Activated CD8-positive, alpha-beta memory T cell treated with anti-CD3 and anti-CD28 coated beads, Interleukin-2, amount 50 U/mL, for 1 hour (primary cell): Measurements from ENCODE around the gene PAQR9.

ENCODE experiments used
- DNase-seq: peaks from one replicate; pipeline ENCODE4 v3.0.0-alpha.2; 2020; ENCODE audit errors: extremely low read depth

Gene PAQR9

DNA sequence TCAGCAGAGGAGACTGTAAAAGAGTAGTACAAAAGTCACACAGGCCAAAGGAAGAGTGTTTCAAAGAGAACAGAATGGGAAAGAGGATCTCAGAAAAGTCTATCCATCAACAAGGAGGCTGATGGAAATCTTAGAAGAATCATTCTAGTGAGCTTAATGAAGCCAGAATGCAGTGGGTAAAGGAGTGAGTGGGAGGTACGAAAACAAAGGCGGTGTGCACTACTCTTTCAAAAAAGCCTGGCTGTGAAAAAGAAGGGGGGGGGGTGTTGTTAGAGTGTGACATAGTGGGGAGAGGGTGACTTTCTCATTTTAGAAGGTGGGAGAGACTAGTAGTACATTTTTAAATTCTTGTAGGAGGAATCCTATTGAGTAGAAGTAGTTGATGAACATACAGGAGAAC is 11.7 kb downstream of the PAQR9 start:
- no peak for DNase-seq

DNA sequence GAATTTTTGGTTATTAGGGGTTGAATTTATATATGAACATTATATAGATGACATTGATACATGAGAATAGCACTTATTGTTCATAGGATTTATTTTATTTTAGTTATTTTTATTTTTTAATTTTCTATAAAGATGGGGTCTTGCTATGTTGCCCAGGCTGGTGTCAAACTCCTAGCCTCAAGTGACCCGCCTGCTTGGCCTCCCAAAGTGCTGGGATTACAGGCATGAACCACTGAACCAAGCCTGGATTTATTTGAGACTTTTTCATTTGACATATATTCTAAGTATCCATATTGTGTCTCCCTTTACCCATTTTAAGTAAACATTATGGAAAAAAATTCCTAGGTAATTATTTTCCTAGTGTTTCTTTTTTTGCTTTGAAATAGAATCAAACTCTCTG is 12.5 kb downstream of the PAQR9 start:
- DNase-seq, result no peak

DNA sequence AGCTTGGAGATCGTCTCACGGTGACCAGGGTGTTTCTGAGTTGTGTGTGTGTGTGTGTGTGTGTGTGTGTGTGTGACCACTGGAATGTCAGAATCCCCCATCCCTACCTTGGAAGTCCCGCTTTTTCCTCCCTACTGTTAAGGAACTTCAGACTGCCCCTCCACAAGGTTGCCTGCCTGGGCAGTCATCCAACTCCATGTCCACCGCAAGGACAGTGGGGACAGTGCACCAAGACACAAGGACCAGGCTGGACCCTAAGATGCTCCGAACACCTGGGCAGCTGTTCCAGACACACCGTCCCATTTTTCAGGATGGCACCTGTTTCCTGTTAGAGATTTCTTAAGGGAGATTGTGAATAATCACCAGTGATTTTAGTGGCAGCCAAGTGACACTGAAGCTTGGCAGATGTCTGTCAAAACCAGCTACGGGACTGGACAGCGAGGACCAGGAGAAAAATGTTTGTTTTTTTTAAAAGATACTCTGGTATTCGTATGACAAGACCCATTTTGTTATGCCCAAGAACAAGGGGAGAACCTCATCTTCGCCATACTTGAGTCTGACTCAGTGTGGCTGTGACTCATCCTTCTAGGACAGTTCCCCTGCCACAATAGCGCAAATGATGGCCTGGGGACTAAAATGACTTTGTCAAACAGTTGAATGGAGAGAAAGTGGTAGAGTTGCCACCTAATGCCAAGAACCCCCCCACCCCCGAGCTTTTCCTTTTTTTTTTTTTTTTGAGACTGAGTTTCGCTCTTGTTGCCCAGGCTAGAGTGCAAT is 15.5 kb downstream of the PAQR9 start:
- DNase-seq, result no peak

DNA sequence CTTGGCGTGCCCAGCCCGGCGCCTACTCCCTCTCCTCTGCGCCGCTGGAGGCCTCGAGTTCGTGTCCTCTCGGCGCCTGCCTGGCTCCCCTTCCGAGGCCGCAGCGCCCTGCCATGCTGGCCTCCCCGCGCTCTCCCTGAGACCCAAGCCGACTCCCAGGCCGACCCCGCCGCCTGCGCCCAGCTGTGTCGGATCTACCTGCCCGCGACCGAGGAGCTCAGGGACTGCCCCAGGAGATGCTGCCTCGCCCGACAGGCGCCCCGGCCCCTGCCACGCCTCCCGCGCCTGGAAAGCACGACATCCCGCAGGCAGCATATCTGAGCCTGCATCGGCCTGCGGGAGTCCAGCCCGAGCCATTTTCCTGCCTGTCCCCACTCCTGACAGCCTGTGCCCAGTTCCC is 16.1 kb downstream of the PAQR9 start:
- DNase-seq, result no peak

DNA sequence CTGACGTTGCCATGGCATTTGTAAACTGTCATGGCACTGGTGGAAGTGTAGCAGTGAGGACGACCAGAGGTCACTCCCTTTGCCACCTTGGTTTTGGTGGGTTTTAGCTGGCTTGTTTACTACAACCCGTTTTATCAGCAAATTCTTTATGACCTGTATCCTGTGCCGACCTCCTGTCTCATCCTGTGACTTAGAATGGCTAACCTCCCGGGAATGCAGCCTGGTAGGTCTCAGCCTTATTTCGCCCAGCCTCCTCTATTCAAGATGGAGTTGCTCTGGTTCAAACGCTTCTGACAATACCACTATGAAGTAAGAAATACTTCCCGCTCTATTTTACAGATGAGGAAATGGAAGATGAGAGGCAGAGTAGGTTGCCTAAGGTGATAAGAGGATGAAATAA is 16.6 kb downstream of the PAQR9 start:
- no peak for DNase-seq

DNA sequence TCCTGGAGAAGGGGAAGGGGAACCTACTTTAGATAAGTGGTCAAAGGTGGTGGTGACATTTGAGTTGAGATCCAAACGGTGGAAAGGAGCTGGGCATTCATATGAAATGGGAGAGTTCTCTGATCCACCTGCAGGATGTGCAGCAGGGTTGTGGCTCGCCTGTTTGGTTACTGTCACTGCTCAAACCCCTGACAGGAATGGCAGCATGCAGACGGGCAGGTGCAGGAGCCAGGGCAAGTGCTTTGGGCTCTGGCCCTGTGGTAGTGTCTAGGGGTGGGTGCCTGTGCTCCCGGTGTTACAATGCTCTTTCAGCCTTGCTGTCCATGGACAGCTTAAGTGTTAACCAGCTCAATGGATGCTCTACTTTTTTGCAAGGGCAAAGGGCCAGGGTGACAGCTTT is 18.5 kb downstream of the PAQR9 start:
- no peak for DNase-seq

DNA sequence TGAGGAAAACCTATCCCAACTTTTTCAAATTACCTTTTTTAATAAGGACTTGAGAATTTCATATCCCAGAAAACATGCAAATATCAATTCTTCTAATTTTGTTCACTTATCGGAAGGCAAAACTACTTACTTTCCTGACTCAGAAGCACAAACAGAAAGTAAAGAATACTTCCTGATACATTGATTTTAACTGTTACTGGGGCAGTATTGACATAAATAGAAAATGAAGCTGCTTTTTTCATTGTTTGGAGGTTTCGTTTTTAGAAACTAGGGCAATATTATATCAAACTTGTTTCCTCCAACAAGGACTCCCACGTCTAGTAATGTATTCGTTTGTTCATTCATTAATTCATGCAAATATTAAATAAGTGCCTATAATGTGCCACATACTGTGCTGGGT is 19.1 kb downstream of the PAQR9 start:
- no peak for DNase-seq

DNA sequence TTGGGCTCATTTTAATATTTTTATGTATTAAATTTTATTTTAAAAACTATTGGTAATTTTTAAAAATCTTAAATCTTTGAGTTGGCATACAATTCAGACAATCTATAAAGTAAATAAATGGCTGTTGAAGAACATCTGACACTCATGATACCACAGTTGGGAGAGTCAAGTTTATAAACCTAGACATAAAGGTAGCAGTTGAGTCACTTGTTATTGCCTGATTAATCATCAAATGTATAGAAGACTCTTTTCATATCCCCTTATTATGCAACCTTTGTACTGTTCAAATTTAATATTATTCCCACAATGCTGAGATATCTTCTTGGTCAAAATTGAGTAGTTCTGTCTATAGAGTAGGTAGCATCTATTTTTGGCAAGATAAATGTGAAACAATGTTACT is 19.6 kb downstream of the PAQR9 start:
- no peak for DNase-seq

DNA sequence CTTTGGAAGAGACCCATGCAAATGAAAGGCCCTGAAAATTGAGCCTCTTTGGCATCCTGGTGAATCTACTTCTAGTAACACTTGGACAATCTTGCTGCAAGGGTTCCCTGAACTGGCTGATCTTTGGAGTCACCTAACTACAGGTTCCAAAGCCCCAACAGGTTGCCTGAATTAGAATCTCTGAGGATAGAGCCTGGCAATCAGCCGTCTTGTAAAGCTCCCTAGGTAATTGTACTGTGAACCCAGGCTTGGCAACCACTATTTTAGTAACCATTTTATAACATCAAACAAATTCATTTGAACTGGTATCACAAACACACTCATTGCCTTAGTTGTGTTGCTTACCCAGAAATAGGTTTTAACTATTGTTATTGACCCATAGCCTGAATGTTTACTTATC is 20.1 kb downstream of the PAQR9 start:
- no peak for DNase-seq

DNA sequence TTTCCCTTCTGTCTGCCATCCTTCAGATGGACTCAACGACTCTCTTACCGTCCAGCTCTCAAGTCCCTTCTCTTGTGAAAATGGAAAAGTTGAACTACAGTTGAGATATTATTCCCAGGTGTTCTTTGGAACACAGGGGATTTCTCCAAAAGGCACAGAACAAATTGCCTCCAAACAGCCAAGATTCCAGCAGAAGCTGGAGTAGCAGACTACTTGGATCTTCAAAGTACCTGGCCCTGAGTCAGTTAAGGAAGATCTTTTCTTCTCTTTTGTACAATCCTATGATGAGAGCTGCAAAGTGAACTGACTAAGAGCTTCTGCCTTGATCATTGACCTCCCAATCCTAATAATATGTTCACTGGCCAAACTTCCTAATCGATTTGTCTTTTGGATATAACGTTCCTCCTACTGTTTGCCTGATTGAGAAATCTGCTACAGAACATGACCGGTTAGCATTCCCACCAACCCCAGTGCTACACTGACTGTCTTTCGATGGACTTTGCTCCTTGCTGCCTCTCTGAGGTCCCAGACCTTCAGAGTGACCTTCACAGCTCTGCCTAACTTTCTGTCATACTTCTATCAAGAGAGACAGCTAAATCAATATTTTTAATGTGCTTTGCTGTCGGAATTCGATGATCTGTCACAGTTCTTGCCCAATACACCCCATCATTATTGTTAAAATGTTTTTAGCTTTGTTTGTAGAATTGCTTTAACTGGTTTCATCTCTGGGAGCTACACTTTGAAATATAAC is 21.9 kb downstream of the PAQR9 start:
- DNase-seq, result no peak

DNA sequence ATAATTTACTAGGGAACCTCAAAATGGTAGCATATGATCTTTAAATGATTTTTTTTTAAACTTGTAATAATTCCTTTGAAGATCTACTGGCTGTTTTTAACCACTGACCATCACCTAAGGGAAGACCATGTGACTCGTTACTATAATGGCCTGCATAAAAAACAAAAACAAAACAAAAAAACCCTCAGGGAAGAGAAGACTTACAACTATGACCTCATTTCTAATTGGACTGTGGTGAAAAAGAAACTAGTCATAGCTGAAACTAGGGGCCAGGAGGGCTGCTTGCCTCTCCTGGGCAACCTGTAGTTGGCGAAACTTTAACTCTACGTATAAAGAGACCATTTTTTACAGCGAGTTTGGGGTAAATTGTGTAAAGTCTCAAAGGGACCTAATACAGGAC is 23.0 kb downstream of the PAQR9 start:
- DNase-seq, result no peak

DNA sequence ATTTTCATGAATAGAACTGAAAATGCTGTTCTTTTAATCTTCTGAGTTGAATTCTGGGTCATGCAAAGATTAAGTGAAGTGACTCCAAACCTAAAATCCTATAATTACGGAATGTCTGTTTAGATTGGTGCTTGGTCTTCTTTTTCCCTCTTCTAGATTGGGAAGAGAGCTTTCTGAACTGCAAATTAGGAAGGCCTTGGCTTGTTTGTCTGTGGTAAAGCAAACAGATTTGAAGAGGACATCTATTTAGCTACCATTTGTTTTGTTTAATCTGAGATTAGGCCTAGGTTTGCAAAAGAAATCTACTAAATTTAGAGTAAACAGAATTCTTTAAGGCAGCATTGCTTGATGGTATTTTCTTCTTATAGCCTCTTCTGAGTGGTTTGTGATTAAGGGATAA is 23.5 kb downstream of the PAQR9 start:
- no peak for DNase-seq

DNA sequence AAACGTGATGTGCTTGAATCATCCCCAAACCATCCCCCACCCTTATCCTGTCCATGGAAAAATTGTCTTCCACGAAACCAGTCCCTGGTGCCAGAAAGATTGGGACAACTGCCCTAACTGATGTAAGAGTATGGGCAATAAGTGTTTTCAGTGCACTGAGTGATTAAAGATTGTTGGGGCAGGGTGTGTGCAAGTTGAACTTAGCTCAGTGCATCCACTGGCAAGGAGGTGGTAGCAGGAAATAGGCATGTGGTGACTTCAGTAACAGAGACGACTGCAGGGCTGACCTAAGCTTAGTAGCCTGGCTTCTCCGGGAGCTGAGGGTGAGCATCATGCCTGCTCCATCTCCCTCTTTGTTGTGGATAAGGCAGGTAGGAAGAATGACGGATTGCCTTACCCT is 27.5 kb downstream of the PAQR9 start:
- DNase-seq, result no peak

DNA sequence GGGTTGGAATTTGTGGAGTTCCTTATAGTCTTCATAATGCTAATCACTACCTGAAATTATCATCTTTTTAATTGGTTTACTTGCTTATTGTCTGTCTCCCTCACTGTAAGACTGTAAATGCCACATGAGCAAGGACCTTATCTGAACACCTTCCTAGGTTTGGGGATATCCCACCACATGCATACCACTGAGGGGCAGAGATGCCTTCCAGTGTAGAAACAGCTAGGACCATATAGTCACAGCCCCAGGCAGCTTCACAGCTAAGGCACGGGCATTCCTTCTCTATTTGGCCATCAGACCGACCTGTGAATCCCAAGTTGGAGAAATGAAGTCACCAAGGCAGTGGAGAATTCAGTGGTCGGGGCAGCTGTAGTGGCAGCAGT is 28.6 kb downstream of the PAQR9 start:
- no peak for DNase-seq

DNA sequence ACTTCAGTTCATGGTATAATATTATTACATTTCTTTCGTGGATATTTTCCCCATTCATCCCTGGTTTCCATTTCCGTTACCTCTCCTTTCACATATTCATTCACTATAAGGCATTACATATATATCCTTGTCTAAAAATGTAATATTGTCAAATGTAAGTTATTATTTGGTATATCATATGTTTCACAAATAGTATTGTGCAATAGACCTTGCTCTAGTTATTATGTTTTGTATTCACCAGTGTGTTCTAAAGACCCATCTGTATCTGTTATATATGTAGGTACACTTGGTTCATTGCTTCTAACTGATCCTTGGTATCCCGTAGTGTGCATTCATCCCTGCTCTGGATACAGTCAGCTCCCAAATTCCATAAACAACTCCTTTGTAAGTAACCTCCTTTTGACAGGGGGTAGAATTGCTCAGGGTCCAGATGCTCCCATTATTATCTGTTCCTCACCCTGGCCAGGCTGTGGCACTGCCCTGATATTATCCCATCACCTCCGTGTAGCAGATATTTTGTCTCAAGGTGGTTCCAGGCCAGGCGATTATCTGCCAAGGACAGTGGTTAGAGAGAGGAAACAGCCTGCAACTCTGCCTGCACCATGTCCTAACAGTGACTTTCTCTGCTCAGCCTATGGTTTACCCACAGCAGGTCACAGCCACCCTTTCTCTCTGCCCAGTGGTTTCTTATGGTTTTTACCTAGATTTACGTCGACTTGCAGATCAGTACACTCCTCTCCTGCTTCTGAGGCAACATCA is 29.2 kb downstream of the PAQR9 start:
- DNase-seq, result no peak

DNA sequence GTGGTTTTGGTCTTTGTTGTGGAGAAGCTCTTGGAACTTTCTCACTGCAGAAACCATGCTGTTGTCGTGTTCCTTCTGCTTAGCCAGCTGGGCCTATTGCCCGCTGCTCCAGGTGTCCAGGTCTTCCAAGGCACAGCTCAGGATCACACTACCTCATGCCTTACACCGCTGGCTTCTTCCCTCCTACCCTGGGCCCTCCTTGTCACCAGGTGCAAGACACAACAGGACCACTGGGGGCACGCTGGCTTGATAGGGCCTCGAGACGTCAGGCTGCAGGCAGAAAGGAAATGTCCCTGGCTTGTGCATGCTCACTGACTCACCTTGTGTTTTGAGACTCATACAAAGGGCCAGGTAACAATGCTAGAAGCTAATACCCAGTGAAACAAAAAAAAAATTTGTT is 32.3 kb downstream of the PAQR9 start:
- no peak for DNase-seq

DNA sequence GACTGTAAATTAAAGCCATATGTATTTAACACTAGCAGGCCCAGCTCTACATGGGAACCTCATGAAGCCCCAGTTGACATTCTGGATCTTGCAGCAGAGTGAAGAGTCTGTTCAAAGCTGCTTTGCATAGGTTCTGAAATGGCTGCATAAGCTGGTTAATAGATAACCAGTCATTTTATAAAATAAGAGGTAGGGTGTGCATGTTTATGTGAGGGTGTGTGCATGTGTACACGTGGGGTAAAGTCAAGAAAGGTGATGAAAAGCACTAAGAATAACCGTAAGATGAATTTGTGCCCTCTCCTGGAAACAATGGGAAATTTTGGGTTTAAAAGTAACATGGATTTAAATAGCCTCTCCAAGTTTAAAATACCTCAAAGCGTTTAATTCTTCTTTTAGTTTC is 33.0 kb downstream of the PAQR9 start:
- DNase-seq, result no peak

DNA sequence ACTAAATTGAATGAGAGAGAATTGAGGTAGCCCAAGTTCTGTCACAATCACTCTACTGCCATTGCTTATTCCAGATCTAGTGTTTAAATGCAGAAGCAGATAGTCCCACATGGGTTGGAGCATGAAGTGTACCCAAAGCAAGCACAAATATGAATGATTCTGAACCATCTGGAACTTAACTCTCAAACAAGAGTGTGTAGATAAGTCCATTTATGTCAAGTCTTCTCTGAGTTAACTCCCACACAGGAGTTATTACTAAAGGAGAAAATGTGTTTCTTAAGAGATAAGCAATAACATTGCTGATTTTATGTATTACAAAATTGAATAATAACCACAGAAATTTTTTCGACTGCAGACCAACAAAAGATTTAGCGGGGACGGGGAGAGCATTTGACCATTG is 33.6 kb downstream of the PAQR9 start:
- DNase-seq, result no peak

DNA sequence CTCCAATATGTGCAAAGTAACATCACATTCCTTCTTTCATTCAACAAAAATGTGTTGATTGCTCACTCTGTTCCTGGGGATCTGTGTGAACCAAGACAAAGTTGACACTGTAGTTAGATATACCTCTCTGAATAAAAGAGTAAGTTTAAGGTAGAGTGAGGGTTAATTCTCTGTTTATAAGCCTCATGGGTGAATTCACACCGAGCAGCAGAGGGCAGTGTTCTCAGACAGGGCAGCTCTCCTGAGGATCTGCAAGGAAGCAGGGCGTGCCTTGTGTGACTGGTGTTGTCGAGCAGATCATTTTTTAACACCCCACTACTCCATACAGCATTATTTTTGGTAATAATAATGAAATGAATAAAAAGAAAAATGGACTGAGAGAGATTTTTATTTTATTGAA is 34.4 kb downstream of the PAQR9 start:
- DNase-seq, result no peak

DNA sequence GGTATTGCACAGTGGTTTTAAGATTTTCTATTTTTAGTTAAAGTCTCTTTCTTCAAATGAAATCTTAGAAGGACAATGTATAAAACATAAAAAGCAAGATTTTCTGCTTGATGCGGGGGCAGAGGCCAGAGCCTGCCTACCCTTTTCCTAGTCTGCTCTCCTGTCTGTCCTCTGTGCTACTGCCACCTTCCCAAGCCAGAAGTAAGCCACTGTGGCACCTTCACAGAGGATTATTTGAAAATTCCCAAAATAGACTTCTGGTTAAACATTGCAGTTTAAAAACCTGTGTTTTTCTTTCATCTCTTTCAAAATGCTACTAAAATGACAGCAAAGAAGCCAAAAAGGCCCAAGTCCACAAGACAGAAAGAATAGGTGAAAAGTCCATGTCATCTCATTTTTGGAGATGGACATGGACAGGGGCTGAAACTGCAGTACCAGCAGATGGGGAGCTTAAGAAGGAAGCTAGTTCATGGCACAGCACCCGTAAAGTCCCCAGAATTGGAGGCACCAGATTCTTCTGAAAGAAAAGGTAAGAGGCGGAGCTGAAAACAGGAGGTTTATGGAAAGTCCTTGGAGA is 37.0 kb downstream of the PAQR9 start:
- no peak for DNase-seq

DNA sequence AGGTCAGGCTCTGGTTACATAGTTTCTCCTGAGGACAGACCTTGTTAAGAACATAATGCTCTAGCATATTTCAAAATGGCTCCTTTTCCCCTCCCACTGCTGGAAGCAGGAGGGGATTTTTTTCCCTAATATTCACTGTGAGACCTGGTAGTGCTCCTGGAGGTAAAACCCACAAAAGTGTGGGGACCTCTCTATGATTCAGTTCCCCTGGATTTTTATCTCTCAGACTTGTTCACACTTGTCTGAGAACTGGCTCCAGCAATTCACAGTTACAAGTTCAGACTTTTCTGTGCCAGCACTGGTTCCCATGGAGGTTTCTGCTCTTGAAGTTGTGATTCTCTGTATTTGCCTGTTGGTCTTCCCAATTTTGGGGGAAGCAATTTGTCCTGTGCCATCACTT is 38.3 kb downstream of the PAQR9 start:
- DNase-seq, result no peak

DNA sequence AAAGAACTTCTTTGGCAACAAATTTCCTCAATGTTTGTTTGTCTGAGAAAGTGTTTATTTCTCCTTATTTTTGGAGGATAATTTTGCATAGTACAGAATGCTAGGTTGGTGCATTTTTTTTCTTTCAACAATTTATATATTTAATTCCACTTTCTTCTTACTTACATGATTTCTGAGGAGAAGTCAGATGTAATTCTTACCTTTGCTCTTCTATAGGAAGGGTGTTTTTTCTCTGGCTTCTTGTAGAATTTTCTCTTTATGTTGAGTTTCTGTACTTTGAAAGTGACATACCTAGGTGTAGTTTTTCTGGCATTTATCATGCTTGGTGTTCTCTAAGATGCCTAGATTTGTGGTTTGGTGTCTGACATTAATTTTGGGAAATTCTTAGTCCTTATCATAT is 39.8 kb downstream of the PAQR9 start:
- no peak for DNase-seq

DNA sequence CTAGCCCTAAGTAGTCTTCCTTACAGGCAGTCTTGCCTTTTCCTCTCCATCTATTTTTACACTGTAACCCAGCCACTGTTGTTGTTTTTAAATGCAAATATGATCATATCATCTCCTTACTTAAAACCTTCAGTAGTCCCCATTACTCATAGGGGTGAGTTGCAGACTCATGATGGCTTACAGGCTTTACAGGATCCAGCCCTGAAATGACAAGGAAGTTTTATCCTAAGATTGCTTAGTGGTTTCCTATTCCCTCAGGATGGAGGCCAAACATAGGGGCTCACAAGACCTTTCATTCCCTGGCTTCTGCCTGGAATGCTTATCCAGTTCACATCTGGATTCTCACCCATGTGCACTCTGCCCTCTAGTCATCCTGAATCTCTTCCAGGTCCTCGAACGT is 46.9 kb downstream of the PAQR9 start:
- DNase-seq, result no peak
